HG03175 (cell line): ENCODE results near the gene VPS9D1.

Experiments
- ATAC-seq: cut with Tn5 transposase; IDR thresholded peaks from one replicate; pipeline ENCODE4 v1.9.1; 2021; ENCODE audit warnings: mild to moderate bottlenecking, moderate library complexity; ENCODE audit not compliant: unreplicated experiment

VPS9D1 gene

DNA sequence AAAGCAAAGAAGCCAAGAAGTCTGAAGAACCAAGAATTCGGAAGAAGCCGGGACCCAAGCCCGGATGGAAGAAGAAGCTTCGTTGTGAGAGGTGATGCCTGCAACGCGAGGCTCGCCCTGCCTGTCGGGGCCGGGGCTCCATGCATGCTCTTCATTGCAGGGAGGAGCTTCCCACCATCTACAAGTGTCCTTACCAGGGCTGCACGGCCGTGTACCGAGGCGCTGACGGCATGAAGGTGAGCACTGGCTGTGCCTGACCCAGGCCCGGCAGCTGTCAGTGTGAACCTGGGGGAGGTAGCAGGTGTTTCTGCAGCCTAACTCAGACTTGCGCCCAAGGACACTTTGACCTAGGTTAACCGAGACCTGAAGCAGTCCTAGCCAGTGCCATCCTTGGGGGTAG, 12.6 kb upstream of the VPS9D1 start:
- no peak for ATAC-seq

GRCh38 chr16:89732918-89733242, 12.2 kb upstream of the VPS9D1 start:
- no peak for ATAC-seq

DNA sequence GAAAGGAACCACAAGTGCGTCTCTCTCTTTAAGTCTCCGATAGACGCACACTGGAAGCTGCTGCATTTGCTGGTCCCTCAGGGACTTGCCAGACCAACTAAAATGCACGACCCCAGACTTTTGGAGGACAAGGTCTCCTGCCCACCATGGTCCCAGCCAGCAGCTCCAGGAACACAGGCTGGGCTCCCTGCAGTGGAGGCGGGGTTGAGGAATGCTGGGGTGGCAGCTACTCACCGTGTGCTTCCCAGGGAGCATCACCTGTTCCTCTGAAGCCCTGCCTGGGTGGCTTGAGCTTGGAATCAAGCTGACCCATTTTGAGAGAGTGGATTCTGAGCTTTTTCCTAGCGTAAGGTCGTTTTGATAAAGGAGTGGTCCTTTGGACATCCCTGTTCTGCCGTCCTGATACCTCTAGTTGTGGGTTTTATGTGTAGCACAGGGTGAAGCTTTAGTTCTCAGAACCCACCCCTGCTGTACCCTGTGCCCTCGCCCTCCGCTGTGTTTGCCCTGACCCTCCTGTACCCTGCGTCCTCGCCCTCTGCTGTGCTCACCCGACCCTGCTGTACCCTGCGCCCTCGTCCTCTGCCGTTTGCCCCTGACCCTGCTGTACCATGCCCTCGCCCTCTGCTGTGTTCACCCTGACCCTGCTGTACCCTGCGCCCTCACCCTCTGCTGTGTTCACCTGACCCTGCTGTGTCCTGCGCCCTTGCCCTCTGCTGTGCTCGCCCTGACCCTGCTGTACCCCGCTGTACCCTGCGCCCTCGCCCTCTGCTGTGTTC, 11.6 kb upstream of the VPS9D1 start:
- ATAC-seq = no peak

- ATAC-seq = no peak
Observed at GRCh38 chr16:89730610-89731234, 10.0 kb upstream of the VPS9D1 start.

DNA sequence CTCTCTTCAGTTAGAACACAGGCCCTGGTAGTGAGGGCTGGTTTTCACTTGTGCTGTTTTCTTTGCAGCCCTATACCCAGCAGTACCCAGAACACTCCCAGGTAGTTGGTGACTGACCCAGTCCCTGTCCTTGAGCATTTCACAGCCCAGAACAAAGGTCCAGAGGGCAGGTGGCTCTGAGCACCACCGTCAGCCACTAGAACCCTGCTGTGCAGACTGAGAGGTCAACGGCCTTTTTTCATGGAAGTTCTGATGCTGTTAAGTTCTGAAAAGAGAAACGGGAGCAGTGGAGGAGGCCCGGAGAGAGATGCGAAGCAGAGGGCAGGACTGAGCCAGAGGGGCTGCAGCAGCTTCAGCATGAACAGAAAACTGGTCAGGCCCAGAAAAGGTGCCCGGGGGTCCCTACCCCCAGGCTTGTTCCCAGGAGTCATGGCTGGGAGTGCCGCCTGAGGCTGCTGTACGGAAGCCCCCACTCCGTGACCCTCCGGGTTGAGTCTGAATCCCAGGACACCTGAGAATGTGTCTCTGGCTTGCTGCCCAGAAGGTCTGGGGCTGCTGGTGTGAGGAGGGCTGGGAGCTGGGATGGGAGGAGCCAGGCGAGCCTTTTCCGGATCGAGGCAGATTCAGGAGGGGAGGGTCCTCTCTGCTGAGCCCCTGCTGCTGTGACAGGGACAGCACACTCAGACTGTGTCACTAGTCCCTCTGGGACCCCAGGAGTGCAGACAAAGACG, 9.3 kb upstream of the VPS9D1 start:
- no peak for ATAC-seq

- no peak for ATAC-seq
Observed at GRCh38 chr16:89729293-89729692, 8.6 kb upstream of the VPS9D1 start.

DNA sequence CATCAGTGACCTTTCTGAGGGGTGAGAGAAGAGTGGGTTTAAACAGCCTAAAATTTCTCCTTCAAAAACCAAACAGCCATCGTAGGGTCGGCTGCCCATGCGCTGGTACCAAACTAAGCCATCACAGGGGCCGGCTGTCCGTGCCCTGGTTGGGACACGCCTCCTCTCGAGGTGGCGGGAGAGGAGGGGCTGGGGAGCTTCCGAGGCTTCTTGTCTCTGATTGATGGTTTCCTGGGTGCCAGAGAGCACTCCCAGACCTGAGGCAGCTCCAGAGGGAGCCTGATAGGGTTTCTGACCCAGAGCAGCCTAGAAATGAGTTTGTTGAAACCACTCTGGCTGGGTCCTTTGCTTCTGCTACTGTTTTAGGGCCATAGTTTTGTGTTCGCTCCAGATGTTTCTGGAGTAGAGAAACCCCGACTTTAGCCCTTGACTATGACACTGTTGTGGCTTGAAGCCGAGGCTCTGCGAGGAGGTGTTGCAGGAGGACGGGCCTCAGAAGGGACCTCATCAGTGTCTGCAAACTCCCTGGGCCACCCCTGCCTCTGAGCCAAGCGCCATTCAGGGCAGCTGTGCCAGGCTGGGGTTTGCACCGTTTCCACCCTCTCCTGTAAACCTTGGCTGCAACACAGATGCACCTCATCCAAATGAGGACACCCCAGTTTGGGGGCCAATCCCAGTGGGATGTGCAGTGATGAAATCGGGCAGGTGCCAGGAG, 6.9 kb upstream of the VPS9D1 start:
- ATAC-seq = no peak

DNA sequence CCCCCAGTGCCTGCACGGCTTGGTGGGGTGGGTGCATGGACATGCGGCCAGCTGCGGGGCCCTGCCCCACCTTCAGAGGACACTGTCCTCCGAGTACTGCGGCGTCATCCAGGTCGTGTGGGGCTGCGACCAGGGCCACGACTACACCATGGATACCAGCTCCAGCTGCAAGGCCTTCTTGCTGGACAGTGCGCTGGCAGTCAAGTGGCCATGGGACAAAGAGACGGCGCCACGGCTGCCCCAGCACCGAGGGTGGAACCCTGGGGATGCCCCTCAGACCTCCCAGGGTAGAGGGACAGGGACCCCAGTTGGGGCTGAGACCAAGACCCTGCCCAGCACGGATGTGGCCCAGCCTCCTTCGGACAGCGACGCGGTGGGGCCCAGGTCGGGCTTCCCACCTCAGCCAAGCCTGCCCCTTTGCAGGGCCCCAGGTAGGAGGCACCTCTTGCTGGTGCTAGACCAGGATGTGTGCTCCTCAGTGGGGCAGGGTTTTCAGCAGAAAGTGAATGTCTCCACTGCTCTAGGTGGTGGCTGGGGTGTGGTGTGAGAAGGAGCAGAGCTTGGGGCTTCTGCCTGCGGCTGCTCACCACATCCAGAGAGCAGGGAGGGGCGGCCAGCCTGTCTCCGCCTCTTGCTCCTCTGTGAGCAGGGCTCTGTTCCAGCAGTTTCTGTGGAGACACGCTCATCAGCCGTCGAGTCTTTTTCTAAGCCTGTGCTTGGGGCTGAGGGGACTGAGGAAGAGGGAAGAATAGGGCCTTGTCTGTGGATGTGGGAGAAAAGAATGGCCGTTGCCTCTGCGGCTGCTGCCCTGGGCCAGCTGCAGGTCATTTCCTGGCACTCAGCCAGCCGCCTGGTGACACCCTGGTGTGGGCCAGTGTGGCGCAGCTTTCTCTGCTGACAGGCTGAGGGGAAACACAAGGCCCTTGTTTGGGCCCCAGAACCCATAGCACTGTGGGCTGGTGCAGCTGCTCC, 2.9 kb upstream of the VPS9D1 start:
- no peak for ATAC-seq

GRCh38 chr16:89722392-89723278, 1.9 kb upstream of the VPS9D1 start:
- peak; percentile 33 for ATAC-seq

GRCh38 chr16:89721546-89722391, 1.1 kb upstream of the VPS9D1 start:
- ATAC-seq = peak; percentile 32

- peak; percentile 4 for ATAC-seq
Observed at GRCh38 chr16:89720551-89720812, 216 bp downstream of the VPS9D1 start.

- no peak for ATAC-seq
Observed at GRCh38 chr16:89717688-89718505, 2.8 kb downstream of the VPS9D1 start.

DNA sequence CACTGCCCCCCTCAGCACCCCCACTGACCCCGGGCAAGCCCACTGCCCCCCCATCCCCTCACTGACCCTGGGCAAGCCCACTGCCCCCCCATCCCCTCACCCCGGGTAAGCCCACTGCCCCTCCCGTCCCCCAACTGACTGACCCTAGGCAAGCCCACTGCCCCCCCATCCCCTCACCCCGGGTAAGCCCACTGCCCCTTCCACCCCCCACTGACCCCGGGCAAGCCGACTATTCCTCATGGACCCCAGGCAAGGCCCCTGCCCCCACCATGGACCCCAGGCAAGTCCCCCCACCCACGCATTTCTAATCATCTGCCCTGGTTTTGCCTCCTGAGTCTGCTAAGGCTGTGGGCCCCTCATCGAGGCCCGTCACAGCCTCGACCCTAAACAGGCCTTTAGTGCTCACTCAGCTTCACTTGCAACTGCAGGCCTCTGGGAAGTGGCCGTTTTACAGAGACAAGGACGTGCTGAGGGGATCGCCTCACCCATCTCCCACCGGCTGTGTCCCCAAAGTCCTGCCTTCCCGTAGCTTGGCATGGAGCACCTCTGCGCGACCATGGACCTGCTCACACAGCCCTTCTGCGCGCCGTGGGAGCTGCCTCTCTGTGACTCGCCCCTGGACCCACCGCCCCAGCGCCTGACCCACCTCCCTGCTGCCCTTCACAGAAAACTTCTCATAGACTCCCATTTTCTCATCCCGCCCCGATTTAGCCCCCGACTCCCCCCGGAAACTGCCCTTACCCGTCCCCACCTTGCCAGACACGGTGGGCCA, 3.6 kb downstream of the VPS9D1 start:
- ATAC-seq = no peak

GRCh38 chr16:89716493-89716892, 4.2 kb downstream of the VPS9D1 start:
- ATAC-seq = no peak

DNA sequence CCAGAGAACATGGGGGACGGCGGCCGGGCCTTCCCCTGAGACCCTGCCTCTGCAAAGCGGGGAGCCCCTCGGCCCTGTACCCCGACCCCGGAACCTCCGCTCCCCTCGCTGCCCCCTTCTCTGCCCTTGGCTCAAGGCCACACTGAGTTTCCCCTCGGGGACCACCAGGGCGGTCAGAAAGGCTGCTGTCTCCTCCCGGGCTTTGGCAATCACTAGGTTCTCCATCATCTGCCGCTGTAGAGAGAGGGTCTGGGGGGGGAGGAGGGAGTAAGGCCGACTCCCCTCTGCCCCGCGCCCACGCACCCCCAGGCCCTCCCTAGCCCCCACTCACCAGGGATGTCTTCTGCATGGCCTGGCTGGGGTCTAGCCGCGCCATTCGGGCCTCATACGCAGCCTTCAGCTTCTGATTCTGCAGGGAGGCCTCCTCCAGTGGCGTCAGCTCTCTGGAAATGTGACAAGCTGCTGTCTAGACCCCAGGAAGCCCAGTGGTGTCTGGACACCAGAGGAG, 8.4 kb downstream of the VPS9D1 start:
- ATAC-seq = peak; percentile 15

GRCh38 chr16:89711601-89712273, 9.0 kb downstream of the VPS9D1 start:
- peak; percentile 51 for ATAC-seq
